ENCODE measurements around the gene ZNF467. TPM values are rescaled to one million over a fixed set of nuclear protein-coding genes. Genes with fewer than 3 reads are reported as not detected.

ZNF467 gene
- polyA plus RNA-seq, 2 donors = 2.6 to 2.9 TPM

GRCh38 chr7:149789101-149789500 lies 15.7 kb upstream of the ZNF467 start:
- H3K9me3 ChIP-seq (ENCODE audit: control insufficient read depth in 2 of 2, insufficient read depth in 1 of 2, low read depth in 1 of 2, low read length in 1 of 2) = no peaks in the 10 kb centered on the region
- WGBS, 2 donors = 86% methylated on average over 17 to 19 of the region's 19 CpGs
- no peaks in the 10 kb centered on the region for H3K27me3 ChIP-seq (ENCODE audit: control insufficient read depth in 1 of 2, insufficient read depth in 2 of 2, low read length in 2 of 2)
- peaks cover 0 to 10% of the 10 kb centered on the region in 2 donors for H3K4me1 ChIP-seq (ENCODE audit: control insufficient read depth in 2 of 2, insufficient read depth in 2 of 2, low read length in 1 of 2)
- no peak overlapping the region for H3K4me3 ChIP-seq (ENCODE audit: low read depth in 1 of 2, low read length in 2 of 2)
- no peaks in the 10 kb centered on the region for H3K36me3 ChIP-seq (ENCODE audit: control insufficient read depth in 2 of 2, insufficient read depth in 2 of 2, low read length in 1 of 2)
- H3K27ac ChIP-seq (ENCODE audit: low read depth in 2 of 2, low read length in 1 of 2) = no peak overlapping the region

- no peaks in the 10 kb centered on the region for H3K36me3 ChIP-seq (ENCODE audit: control insufficient read depth in 2 of 2, insufficient read depth in 2 of 2, low read length in 1 of 2)
- no peaks in the 10 kb centered on the region for H3K27me3 ChIP-seq (ENCODE audit: control insufficient read depth in 1 of 2, insufficient read depth in 2 of 2, low read length in 2 of 2)
- H3K4me1 ChIP-seq (ENCODE audit: control insufficient read depth in 2 of 2, insufficient read depth in 2 of 2, low read length in 1 of 2) = peaks cover 0 to 12% of the 10 kb centered on the region in 2 donors
- 46 to 57% methylated on average over 11 of the region's 11 CpGs for WGBS, 2 donors
- no peak overlapping the region for H3K4me3 ChIP-seq (ENCODE audit: low read depth in 1 of 2, low read length in 2 of 2)
- no peaks in the 10 kb centered on the region for H3K9me3 ChIP-seq (ENCODE audit: control insufficient read depth in 2 of 2, insufficient read depth in 1 of 2, low read depth in 1 of 2, low read length in 1 of 2)
- H3K27ac ChIP-seq (ENCODE audit: low read depth in 2 of 2, low read length in 1 of 2) = no peak overlapping the region
Observed at GRCh38 chr7:149788300-149788851, 15.0 kb upstream of the ZNF467 start.

GRCh38 chr7:149787428-149788299 lies 14.3 kb upstream of the ZNF467 start:
- whole genome bisulfite sequencing, 2 donors = 29 to 49% methylated on average over 35 of the region's 35 CpGs

GRCh38 chr7:149785983-149786382 lies 12.6 kb upstream of the ZNF467 start:
- H3K9me3 ChIP-seq (ENCODE audit: control insufficient read depth in 2 of 2, insufficient read depth in 1 of 2, low read depth in 1 of 2, low read length in 1 of 2) = no peaks in the 10 kb centered on the region
- H3K27ac ChIP-seq (ENCODE audit: low read depth in 2 of 2, low read length in 1 of 2) = no peak overlapping the region
- 89 to 90% methylated on average over 6 to 9 of the region's 9 CpGs for WGBS, 2 donors
- H3K27me3 ChIP-seq (ENCODE audit: control insufficient read depth in 1 of 2, insufficient read depth in 2 of 2, low read length in 2 of 2) = no peaks in the 10 kb centered on the region
- no peaks in the 10 kb centered on the region for H3K36me3 ChIP-seq (ENCODE audit: control insufficient read depth in 2 of 2, insufficient read depth in 2 of 2, low read length in 1 of 2)
- no peak overlapping the region for H3K4me3 ChIP-seq (ENCODE audit: low read depth in 1 of 2, low read length in 2 of 2)
- peaks cover 0 to 12% of the 10 kb centered on the region in 2 donors for H3K4me1 ChIP-seq (ENCODE audit: control insufficient read depth in 2 of 2, insufficient read depth in 2 of 2, low read length in 1 of 2)

More at GRCh38 chr7:149787428-149788299, 14.3 kb upstream of the ZNF467 start:
- Histone ChIP-seq H3K4me1 (ENCODE audit: control insufficient read depth in 2 of 2, insufficient read depth in 2 of 2, low read length in 1 of 2) (peaks cover 0 to 12% of the 10 kb centered on the region in 2 donors), H3K9me3 (ENCODE audit: control insufficient read depth in 2 of 2, insufficient read depth in 1 of 2, low read depth in 1 of 2, low read length in 1 of 2) (no peaks in the 10 kb centered on the region), H3K36me3 (ENCODE audit: control insufficient read depth in 2 of 2, insufficient read depth in 2 of 2, low read length in 1 of 2) (no peaks in the 10 kb centered on the region), H3K27me3 (ENCODE audit: control insufficient read depth in 1 of 2, insufficient read depth in 2 of 2, low read length in 2 of 2) (no peaks in the 10 kb centered on the region), H3K4me3 (ENCODE audit: low read depth in 1 of 2, low read length in 2 of 2) (no peak overlapping the region), H3K27ac (ENCODE audit: low read depth in 2 of 2, low read length in 1 of 2) (no peak overlapping the region)

- H3K4me3 ChIP-seq (ENCODE audit: low read depth in 1 of 2, low read length in 2 of 2) = no peak overlapping the region
- 92 to 94% methylated on average over 15 of the region's 15 CpGs for WGBS, 2 donors
Observed at GRCh38 chr7:149785402-149785801, 12.0 kb upstream of the ZNF467 start.

GRCh38 chr7:149784251-149784608 lies 10.8 kb upstream of the ZNF467 start:
- WGBS, 2 donors = 82 to 85% methylated on average over 5 of the region's 5 CpGs
- Histone ChIP-seq H3K4me3 (ENCODE audit: low read depth in 1 of 2, low read length in 2 of 2) (no peak overlapping the region), H3K27me3 (ENCODE audit: control insufficient read depth in 1 of 2, insufficient read depth in 2 of 2, low read length in 2 of 2) (no peaks in the 10 kb centered on the region), H3K36me3 (ENCODE audit: control insufficient read depth in 2 of 2, insufficient read depth in 2 of 2, low read length in 1 of 2) (no peaks in the 10 kb centered on the region), H3K4me1 (ENCODE audit: control insufficient read depth in 2 of 2, insufficient read depth in 2 of 2, low read length in 1 of 2) (peaks cover 0 to 8% of the 10 kb centered on the region in 2 donors), H3K9me3 (ENCODE audit: control insufficient read depth in 2 of 2, insufficient read depth in 1 of 2, low read depth in 1 of 2, low read length in 1 of 2) (no peaks in the 10 kb centered on the region), H3K27ac (ENCODE audit: low read depth in 2 of 2, low read length in 1 of 2) (no peak overlapping the region)

More at GRCh38 chr7:149785402-149785801, 12.0 kb upstream of the ZNF467 start:
- no peaks in the 10 kb centered on the region for H3K36me3 ChIP-seq (ENCODE audit: control insufficient read depth in 2 of 2, insufficient read depth in 2 of 2, low read length in 1 of 2)
- no peak overlapping the region for H3K27ac ChIP-seq (ENCODE audit: low read depth in 2 of 2, low read length in 1 of 2)
- peaks cover 0 to 11% of the 10 kb centered on the region in 2 donors for H3K4me1 ChIP-seq (ENCODE audit: control insufficient read depth in 2 of 2, insufficient read depth in 2 of 2, low read length in 1 of 2)
- no peaks in the 10 kb centered on the region for H3K9me3 ChIP-seq (ENCODE audit: control insufficient read depth in 2 of 2, insufficient read depth in 1 of 2, low read depth in 1 of 2, low read length in 1 of 2)
- no peaks in the 10 kb centered on the region for H3K27me3 ChIP-seq (ENCODE audit: control insufficient read depth in 1 of 2, insufficient read depth in 2 of 2, low read length in 2 of 2)

- Histone ChIP-seq H3K9me3 (ENCODE audit: control insufficient read depth in 2 of 2, insufficient read depth in 1 of 2, low read depth in 1 of 2, low read length in 1 of 2) (no peaks in the 10 kb centered on the region), H3K4me1 (ENCODE audit: control insufficient read depth in 2 of 2, insufficient read depth in 2 of 2, low read length in 1 of 2) (peaks cover 0 to 8% of the 10 kb centered on the region in 2 donors), H3K27ac (ENCODE audit: low read depth in 2 of 2, low read length in 1 of 2) (no peak overlapping the region), H3K4me3 (ENCODE audit: low read depth in 1 of 2, low read length in 2 of 2) (no peak overlapping the region), H3K36me3 (ENCODE audit: control insufficient read depth in 2 of 2, insufficient read depth in 2 of 2, low read length in 1 of 2) (no peaks in the 10 kb centered on the region), H3K27me3 (ENCODE audit: control insufficient read depth in 1 of 2, insufficient read depth in 2 of 2, low read length in 2 of 2) (no peaks in the 10 kb centered on the region)
- 55 to 61% methylated on average over 22 of the region's 22 CpGs for WGBS, 2 donors
Observed at GRCh38 chr7:149783386-149784250, 10.2 kb upstream of the ZNF467 start.

- no peaks in the 10 kb centered on the region for H3K27me3 ChIP-seq (ENCODE audit: control insufficient read depth in 1 of 2, insufficient read depth in 2 of 2, low read length in 2 of 2)
- no peaks in the 10 kb centered on the region for H3K9me3 ChIP-seq (ENCODE audit: control insufficient read depth in 2 of 2, insufficient read depth in 1 of 2, low read depth in 1 of 2, low read length in 1 of 2)
- H3K4me3 ChIP-seq (ENCODE audit: low read depth in 1 of 2, low read length in 2 of 2) = no peak overlapping the region
- H3K27ac ChIP-seq (ENCODE audit: low read depth in 2 of 2, low read length in 1 of 2) = no peak overlapping the region
- H3K4me1 ChIP-seq (ENCODE audit: control insufficient read depth in 2 of 2, insufficient read depth in 2 of 2, low read length in 1 of 2) = peaks cover 0 to 5% of the 10 kb centered on the region in 2 donors
- WGBS, 2 donors = 64 to 73% methylated on average over 18 of the region's 18 CpGs
- H3K36me3 ChIP-seq (ENCODE audit: control insufficient read depth in 2 of 2, insufficient read depth in 2 of 2, low read length in 1 of 2) = no peaks in the 10 kb centered on the region
Observed at GRCh38 chr7:149782682-149783345, 9.4 kb upstream of the ZNF467 start.

GRCh38 chr7:149781921-149782320 lies 8.5 kb upstream of the ZNF467 start:
- Histone ChIP-seq H3K4me3 (ENCODE audit: low read depth in 1 of 2, low read length in 2 of 2) (no peak overlapping the region), H3K36me3 (ENCODE audit: control insufficient read depth in 2 of 2, insufficient read depth in 2 of 2, low read length in 1 of 2) (no peaks in the 10 kb centered on the region), H3K27ac (ENCODE audit: low read depth in 2 of 2, low read length in 1 of 2) (no peak overlapping the region), H3K27me3 (ENCODE audit: control insufficient read depth in 1 of 2, insufficient read depth in 2 of 2, low read length in 2 of 2) (no peaks in the 10 kb centered on the region), H3K9me3 (ENCODE audit: control insufficient read depth in 2 of 2, insufficient read depth in 1 of 2, low read depth in 1 of 2, low read length in 1 of 2) (no peaks in the 10 kb centered on the region), H3K4me1 (ENCODE audit: control insufficient read depth in 2 of 2, insufficient read depth in 2 of 2, low read length in 1 of 2) (peaks cover 0 to 2% of the 10 kb centered on the region in 2 donors)
- WGBS, 2 donors = 95% methylated on average over 13 of the region's 13 CpGs

Measured in esophagus (tissue), 2 donors.